Uterus (tissue), 2 donors: Measurements from ENCODE around the gene KRTAP9-9.

ENCODE experiments used
- CTCF ChIP-seq, 4 experiments: fragments of 200-600 bp in 2 of 4; fragments of 450-650 bp in 2 of 4; sonication (generic) in 2 of 4; IDR thresholded peaks; one replicate each; pipeline ENCODE4 v1.5.1; 2016 to 2019; ENCODE audit warnings: antibody characterized with exemption in 4 of 4, mild to moderate bottlenecking in 2 of 4, moderate library complexity in 1 of 4
- POLR2A ChIP-seq, 2 donors: fragments of 450-650 bp; IDR thresholded peaks; one replicate each; pipeline ENCODE4 v1.6.1; 2016; ENCODE audit warnings: antibody characterized with exemption in 2 of 2, mild to moderate bottlenecking in 1 of 2, moderate library complexity in 1 of 2

GRCh38 chr17:41265078-41265477 lies 9.9 kb downstream of the KRTAP9-9 start, which contains the start of gene KRTAP9-6:
- TF ChIP-seq CTCF (IDR thresholded peaks at IDR 0.05) (no peak), POLR2A (IDR thresholded peaks at IDR 0.05) (no peak)
